Endothelial cell of umbilical vein (primary cell): Measurements from ENCODE around the gene GTF2E1. TPM values are rescaled to one million over a fixed set of nuclear protein-coding genes. Genes with fewer than 3 reads are reported as not detected.
A peak's percentile ranks its signal among the peaks of the same experiment; 100 is the strongest.

ENCODE experiments used
- BruUV-seq: library from RNA; stranded (reverse); fragments of 400-500 nt; replicated peaks from 2 replicates; lab custom pipeline; 2021; lab: Mats Ljungman, UMichigan
- CTCF ChIA-PET: fragments of 300-600, 350-600 bp; sonication (Branson Sonifier 250); formaldehyde crosslinking; loops from one replicate; lab custom pipeline; 2021; ENCODE audit warnings: antibody characterized with exemption, inconsistent platforms; lab: Charles Lee
- POLR2A ChIA-PET: fragments of 300-600, 350-600 bp; sonication (Branson Sonifier 250); formaldehyde crosslinking; loops from one replicate; lab custom pipeline; 2021; ENCODE audit warnings: antibody characterized with exemption, inconsistent platforms; lab: Charles Lee
- DNase-seq: peaks from one replicate; pipeline ENCODE4 v3.0.0-alpha.2; 2011; ENCODE audit warnings: low read depth, low spot score
- FAIRE-seq: peaks from 2 replicates; lab custom pipeline; 2011; peaks lifted over from hg19 to GRCh38; lab: Jason Lieb, UNC
- H2AFZ ChIP-seq: 2 replicates; pipeline ENCODE4 v1.6.0; 2012; ENCODE audit warnings: low read depth, low read length, control low read depth, inconsistent platforms
- H3K27ac ChIP-seq: 2 replicates; pipeline ENCODE4 v1.5.1; 2011; ENCODE audit warnings: low read depth, mild to moderate bottlenecking, control low read depth, low read length, moderate library complexity; ENCODE audit not compliant: insufficient read depth
- H3K27me3 ChIP-seq, 2 experiments: 2 replicates each; pipeline versions ENCODE4 v1.6.0 to v1.6.1; 2011; ENCODE audit warnings: low read length in 2 of 2, mixed read lengths in 1 of 2; ENCODE audit not compliant: control insufficient read depth in 2 of 2, insufficient read depth in 2 of 2
- H3K36me3 ChIP-seq, 2 experiments: 2 replicates in 1 of 2; 3 replicates in 1 of 2; pipeline ENCODE4 v1.5.1; 2011; ENCODE audit warnings: low read length in 2 of 2, mild to moderate bottlenecking in 1 of 2, moderate library complexity in 1 of 2; ENCODE audit not compliant: control insufficient read depth in 2 of 2, insufficient read depth in 2 of 2; ENCODE audit errors: extremely low read depth in 1 of 2
- H3K4me1 ChIP-seq: 3 replicates; pipeline ENCODE4 v1.5.1; 2011; ENCODE audit warnings: mild to moderate bottlenecking, low read length; ENCODE audit not compliant: control insufficient read depth, insufficient read depth; ENCODE audit errors: extremely low read depth
- H3K4me2 ChIP-seq: 2 replicates; pipeline ENCODE4 v1.6.1; 2011; ENCODE audit warnings: low read length, control low read depth, mixed read lengths; ENCODE audit not compliant: insufficient read depth
- H3K4me3 ChIP-seq, 3 experiments: fragments of 200-600 bp in 1 of 3; sonication (generic), shearing (Covaris generic) in 1 of 3; replicated peaks in 1 of 3; 2 replicates each; pipeline ENCODE4 v1.5.1; 2011 to 2016; ENCODE audit warnings: control low read depth in 3 of 3, low read length in 3 of 3, mild to moderate bottlenecking in 2 of 3, inconsistent platforms in 1 of 3, low read depth in 1 of 3, moderate library complexity in 1 of 3; ENCODE audit not compliant: insufficient read depth in 1 of 3
- H3K79me2 ChIP-seq: 2 replicates; pipeline ENCODE4 v1.6.0; 2012; ENCODE audit warnings: low read length, inconsistent platforms; ENCODE audit not compliant: control insufficient read depth, insufficient read depth
- H3K9ac ChIP-seq: replicated peaks from 2 replicates; pipeline ENCODE3; 2011; ENCODE audit warnings: low read length, control low read depth; ENCODE audit not compliant: insufficient read depth; ENCODE audit errors: extremely low read depth
- H3K9me1 ChIP-seq: replicated peaks from 3 replicates; pipeline ENCODE4 v1.6.0; 2011; ENCODE audit warnings: mild to moderate bottlenecking, low read length; ENCODE audit not compliant: control insufficient read depth, insufficient read depth; ENCODE audit errors: extremely low read depth
- H3K9me3 ChIP-seq: replicated peaks from 2 replicates; pipeline ENCODE4 v1.5.1; 2012; ENCODE audit warnings: low read length, inconsistent platforms; ENCODE audit not compliant: control insufficient read depth, insufficient read depth
- H4K20me1 ChIP-seq: replicated peaks from 2 replicates; pipeline ENCODE3; 2011; ENCODE audit warnings: mild to moderate bottlenecking, low read length; ENCODE audit not compliant: control insufficient read depth, insufficient read depth; ENCODE audit errors: extremely low read depth
- CTCF ChIP-seq, 2 donors: IDR thresholded peaks; 1 replicate in 1 of 2; 2 replicates in 1 of 2; pipeline ENCODE4 v1.5.1; 2011; ENCODE audit warnings: low read length in 2 of 2, mild to moderate bottlenecking in 2 of 2, moderate library complexity in 2 of 2, control low read depth in 1 of 2, inconsistent platforms in 1 of 2, low read depth in 1 of 2; ENCODE audit not compliant: insufficient read depth in 1 of 2; ENCODE audit errors: extremely low read depth in 1 of 2
- EZH2 ChIP-seq: IDR thresholded peaks from 2 replicates; pipeline ENCODE4 v1.6.1; 2012; ENCODE audit warnings: borderline replicate concordance, low read depth, mild to moderate bottlenecking, moderate library complexity, low read length, inconsistent platforms; ENCODE audit not compliant: severe bottlenecking
- FOS ChIP-seq: IDR thresholded peaks from 2 replicates; pipeline ENCODE4 v1.6.1; 2011; ENCODE audit warnings: mild to moderate bottlenecking, low read length, moderate library complexity, borderline replicate concordance; ENCODE audit not compliant: insufficient read depth
- GATA2 ChIP-seq: IDR thresholded peaks from 2 replicates; pipeline ENCODE4 v1.7.0; 2011; ENCODE audit warnings: low read depth, mild to moderate bottlenecking, moderate library complexity, mixed read lengths, low read length; ENCODE audit not compliant: insufficient read length, insufficient read depth
- JUN ChIP-seq: IDR thresholded peaks from 2 replicates; pipeline ENCODE4 v1.6.1; 2011; ENCODE audit warnings: borderline replicate concordance, low read depth; ENCODE audit not compliant: insufficient read length, insufficient read depth
- MYC ChIP-seq: IDR thresholded peaks from one replicate; pipeline ENCODE4 v1.6.1; 2011; ENCODE audit warnings: mild to moderate bottlenecking, low read depth, low read length
- POLR2A ChIP-seq: IDR thresholded peaks from 2 replicates; pipeline ENCODE4 v1.6.1; 2012; ENCODE audit warnings: low read depth, mild to moderate bottlenecking, control low read depth, low read length
- POLR2AphosphoS5 ChIP-seq: IDR thresholded peaks from 2 replicates; pipeline ENCODE4 v1.6.1; 2012; ENCODE audit warnings: low read depth, mild to moderate bottlenecking, control low read depth, low read length, moderate library complexity; ENCODE audit not compliant: insufficient read depth
- dilution Hi-C: fragments of 300-500 bp; cut with MboI; formaldehyde crosslinking; loops from one replicate; pipeline ENCODE4 v1.15.0; 2019; ENCODE audit warnings: low sequenced_read_pairs; ENCODE audit not compliant: extremely low pct_ligation_motif_present
- intact Hi-C: fragments of 100-400 bp; cut with micrococcal nuclease; formaldehyde crosslinking; loops from one replicate; pipeline ENCODE4 v1.10.0; 2022
- polyA plus RNA-seq, 4 experiments: library from polyadenylated mRNA; depleted of rRNA in 3 of 4; stranded (reverse) in 3 of 4; unstranded in 1 of 4; fragments of >200 nt; gene quantifications; 2 replicates each; pipeline versions ENCODE4 v1.2.1 to v1.2.3, GENCODE V29; 2011 to 2012; ENCODE audit warnings: missing spikeins in 1 of 4
- total RNA-seq: library from RNA; stranded (reverse); gene quantifications from 2 replicates; pipeline ENCODE4 v1.2.3, GENCODE V29; 2021
- TF ChIP-seq, protein P1 (sequence below): IDR thresholded peaks from 2 replicates; pipeline ENCODE4 v1.6.1; 2011; ENCODE audit not compliant: insufficient read depth, insufficient read length

GTF2E1 gene
- total and polyA plus RNA-seq, 2 donors (not counting 3 experiments of a cell fraction or from before 2014, with no cell fraction given), result 10.6 to 27.7 TPM

GRCh38 chr3:120745466-120745865 is 2.9 kb downstream of the GTF2E1 start:
- FAIRE-seq, result peak; percentile 62
- no peaks in the 10 kb centered on the region for H3K27me3 ChIP-seq
- intact Hi-C loops (no loop called here), dilution Hi-C loops (no loop called here)
- CTCF ChIA-PET, result interaction anchor here (1.7 to 2.3 kb wide), 2 partner anchors 50 to 178 kb away, joined by 6 to 8 read pairs; no protein-coding TSS in a partner anchor
- BruUV-seq, result no TSS peak
- H2AFZ ChIP-seq, result no peak overlapping the region
- no peaks in the 10 kb centered on the region for H3K9me1 ChIP-seq
- no peaks in the 10 kb centered on the region for H4K20me1 ChIP-seq
- H3K79me2 ChIP-seq, result peaks cover 57% of the 10 kb centered on the region
- H3K4me3 ChIP-seq, result no peak overlapping the region
- no peak for TF ChIP-seq MYC
- TF ChIP-seq, protein P1, sequence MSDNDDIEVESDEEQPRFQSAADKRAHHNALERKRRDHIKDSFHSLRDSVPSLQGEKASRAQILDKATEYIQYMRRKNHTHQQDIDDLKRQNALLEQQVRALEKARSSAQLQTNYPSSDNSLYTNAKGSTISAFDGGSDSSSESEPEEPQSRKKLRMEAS, result no peak
- no peak for TF ChIP-seq POLR2A
- TF ChIP-seq EZH2, result no peak
- TF ChIP-seq GATA2, result no peak
- TF ChIP-seq FOS, result no peak
- TF ChIP-seq CTCF (IDR thresholded peaks at IDR 0.05; ENCODE audit: extremely low read depth in 1 of 2, insufficient read depth in 1 of 2, low read depth in 1 of 2, low read length in 2 of 2), result no peak
- no peak for TF ChIP-seq JUN
- no peak for TF ChIP-seq POLR2AphosphoS5
- no peak overlapping the region for H3K9ac ChIP-seq
- peak; percentile 67 for DNase-seq
- H3K27ac ChIP-seq, result peak overlapping the region; percentile 20
- no peaks in the 10 kb centered on the region for H3K9me3 ChIP-seq
- peaks cover 29% of the 10 kb centered on the region for H3K4me1 ChIP-seq
- H3K36me3 ChIP-seq, result no peaks in the 10 kb centered on the region
- POLR2A ChIA-PET, result no interaction called here
- peak overlapping the region; percentile 49 for H3K4me2 ChIP-seq
